Trophoblast cell (in vitro differentiated cells and primary cell): ENCODE results near the gene ABL1. TPM values are rescaled to one million over a fixed set of nuclear protein-coding genes. Genes with fewer than 3 reads are reported as not detected.
A peak's percentile ranks its signal among the peaks of the same experiment; 100 is the strongest.

Source experiments
- DNase-seq, 2 donors: peaks; one replicate each; pipeline ENCODE4 v3.0.0-alpha.2; 2016
- H2AFZ ChIP-seq: 2 replicates; pipeline ENCODE4 v1.6.1; 2013; ENCODE audit warnings: low read length, moderate library complexity, mild to moderate bottlenecking; ENCODE audit not compliant: insufficient read depth, poor library complexity
- H2AK5ac ChIP-seq: 2 replicates; pipeline ENCODE4 v1.6.1; 2013; ENCODE audit warnings: mild to moderate bottlenecking, low read length
- H2BK120ac ChIP-seq: 2 replicates; pipeline ENCODE4 v1.6.1; 2013; ENCODE audit warnings: low read length, mild to moderate bottlenecking, moderate library complexity; ENCODE audit not compliant: insufficient read depth, poor library complexity
- H2BK12ac ChIP-seq: 2 replicates; pipeline ENCODE4 v1.6.1; 2013; ENCODE audit warnings: mild to moderate bottlenecking, low read length, moderate library complexity
- H2BK5ac ChIP-seq: 2 replicates; pipeline ENCODE4 v1.6.1; 2013; ENCODE audit warnings: low read length, low read depth, moderate library complexity, mild to moderate bottlenecking; ENCODE audit not compliant: poor library complexity
- H3K14ac ChIP-seq: 2 replicates; pipeline ENCODE4 v1.6.1; 2013; ENCODE audit warnings: mild to moderate bottlenecking, low read length
- H3K18ac ChIP-seq: 2 replicates; pipeline ENCODE4 v1.6.1; 2013; ENCODE audit warnings: mild to moderate bottlenecking, low read length
- H3K23ac ChIP-seq: 2 replicates; pipeline ENCODE4 v1.6.1; 2013; ENCODE audit warnings: low read length
- H3K27ac ChIP-seq: 2 replicates; pipeline ENCODE4 v1.5.1; 2013; ENCODE audit warnings: low read depth, mild to moderate bottlenecking, inconsistent platforms, low read length, moderate library complexity
- H3K27me3 ChIP-seq: 2 replicates; pipeline ENCODE4 v1.6.1; 2013; ENCODE audit warnings: inconsistent platforms, mild to moderate bottlenecking, low read length, moderate library complexity; ENCODE audit not compliant: insufficient read depth
- H3K36me3 ChIP-seq, 2 experiments: 1 replicate in 1 of 2; 2 replicates in 1 of 2; pipeline ENCODE4 v1.6.1; 2013; ENCODE audit warnings: low read length in 2 of 2, mild to moderate bottlenecking in 2 of 2, moderate library complexity in 1 of 2; ENCODE audit not compliant: insufficient read depth in 2 of 2, control insufficient read depth in 1 of 2
- H3K4ac ChIP-seq: 2 replicates; pipeline ENCODE4 v1.6.1; 2013; ENCODE audit warnings: low read depth, mild to moderate bottlenecking, low read length, moderate library complexity
- H3K4me1 ChIP-seq, 2 experiments: 1 replicate in 1 of 2; 2 replicates in 1 of 2; pipeline ENCODE4 v1.6.1; 2013; ENCODE audit warnings: low read length in 2 of 2, mild to moderate bottlenecking in 2 of 2, moderate library complexity in 1 of 2; ENCODE audit not compliant: insufficient read depth in 2 of 2, control insufficient read depth in 1 of 2
- H3K4me2 ChIP-seq: 2 replicates; pipeline ENCODE4 v1.6.1; 2013; ENCODE audit warnings: inconsistent platforms, mild to moderate bottlenecking, low read length, moderate library complexity
- H3K4me3 ChIP-seq: 2 replicates; pipeline ENCODE4 v1.5.1; 2013; ENCODE audit warnings: mild to moderate bottlenecking, low read depth, low read length, inconsistent platforms
- H3K79me1 ChIP-seq: one replicate; pipeline ENCODE4 v1.6.1; 2013; ENCODE audit warnings: low read length
- H3K79me2 ChIP-seq: 2 replicates; pipeline ENCODE4 v1.6.1; 2013; ENCODE audit warnings: low read length, mild to moderate bottlenecking; ENCODE audit not compliant: control insufficient read depth, insufficient read depth, poor library complexity
- H3K9ac ChIP-seq: 2 replicates; pipeline ENCODE4 v1.6.1; 2013; ENCODE audit warnings: mild to moderate bottlenecking, low read length
- H3K9me3 ChIP-seq: 2 replicates; pipeline ENCODE4 v1.6.1; 2013; ENCODE audit warnings: low read depth, mild to moderate bottlenecking, control low read depth, inconsistent platforms, low read length; ENCODE audit not compliant: insufficient read depth
- H4K12ac ChIP-seq: 2 replicates; pipeline ENCODE4 v1.6.1; 2013; ENCODE audit warnings: low read depth, mild to moderate bottlenecking, low read length, moderate library complexity
- H4K8ac ChIP-seq: 2 replicates; pipeline ENCODE4 v1.6.1; 2013; ENCODE audit warnings: low read depth, mild to moderate bottlenecking, low read length, moderate library complexity
- H4K91ac ChIP-seq: one replicate; pipeline ENCODE4 v1.6.1; 2013; ENCODE audit warnings: low read depth, mild to moderate bottlenecking, low read length, moderate library complexity
- WGBS: extraction: QIAGEN DNeasy Blood & Tissue Kit; methylation state at CpG from one replicate; pipeline ENCODE4 v1.1.7; 2013; ENCODE audit warnings: missing lambda C conversion rate; ENCODE audit not compliant: insufficient read length, insufficient coverage; ENCODE audit errors: extremely low coverage; 5-methylcytosine and 5-hydroxymethylcytosine counted together
- polyA plus RNA-seq: library from polyadenylated mRNA; stranded (reverse); fragments of 200-250 nt; gene quantifications from 2 replicates; pipeline ENCODE4 v1.2.3, GENCODE V29; 2013

The ABL1 gene
- 25.7 and 27.9 TPM in 2 replicates for polyA plus RNA-seq

GRCh38 chr9:130834371-130835336, at the start of gene ABL1:
ABL1 (plus strand) TSS chr9:130835254; CDS start chr9:130835447, 193 bp downstream.
- Histone ChIP-seq H4K8ac (peak within 1 kb of the TSS; percentile 83), H3K36me3 (no peaks in the 10 kb centered on the region), H3K9ac (peak within 1 kb of the TSS; percentile 98), H3K18ac (peak within 1 kb of the TSS; percentile 75), H3K79me1 (peaks cover 11% of the 10 kb centered on the region), H2BK120ac (peak within 1 kb of the TSS; percentile 79), H3K4ac (peak within 1 kb of the TSS; percentile 94), H3K79me2 (peaks cover 13% of the 10 kb centered on the region), H2AK5ac (no peak within 1 kb of the TSS), H4K12ac (peak within 1 kb of the TSS; percentile 58), H3K27me3 (no peaks in the 10 kb centered on the region), H2AFZ (peak within 1 kb of the TSS; percentile 45), H3K14ac (peak within 1 kb of the TSS; percentile 86), H3K4me3 (peak within 1 kb of the TSS; percentile 91), H4K91ac (peak within 1 kb of the TSS; percentile 88), H2BK12ac (peak within 1 kb of the TSS; percentile 67), H3K4me2 (peak within 1 kb of the TSS; percentile 96), H3K4me1 (peaks cover 3 to 7% of the 10 kb centered on the region in 2 experiments), H3K23ac (no peak within 1 kb of the TSS), H3K9me3 (no peaks in the 10 kb centered on the region), H3K27ac (peak within 1 kb of the TSS; percentile 86), H2BK5ac (peak within 1 kb of the TSS; percentile 83)
- DNase-seq = peak; percentile 3 to 48
- WGBS = no CpG with 5 or more reads among the region's 78 CpGs

- no peak overlapping the region for H3K18ac ChIP-seq
- H2AFZ ChIP-seq = no peak overlapping the region
- H2AK5ac ChIP-seq = no peak overlapping the region
- H3K14ac ChIP-seq = no peak overlapping the region
- no peak for DNase-seq
- H3K27ac ChIP-seq = no peak overlapping the region
- no peaks in the 10 kb centered on the region for H3K4me1 ChIP-seq
- H3K36me3 ChIP-seq = no peaks in the 10 kb centered on the region
- H3K27me3 ChIP-seq = no peaks in the 10 kb centered on the region
- no peak overlapping the region for H3K4me2 ChIP-seq
- H4K12ac ChIP-seq = no peak overlapping the region
- H3K4me3 ChIP-seq = no peak overlapping the region
- no peak overlapping the region for H3K4ac ChIP-seq
- H3K79me1 ChIP-seq = no peaks in the 10 kb centered on the region
- no peak overlapping the region for H3K23ac ChIP-seq
- H3K79me2 ChIP-seq = no peaks in the 10 kb centered on the region
- no peak overlapping the region for H4K91ac ChIP-seq
- H4K8ac ChIP-seq = no peak overlapping the region
- no peak overlapping the region for H2BK12ac ChIP-seq
- no peak overlapping the region for H2BK5ac ChIP-seq
- H3K9me3 ChIP-seq = peaks cover 2% of the 10 kb centered on the region
- no peak overlapping the region for H2BK120ac ChIP-seq
- no peak overlapping the region for H3K9ac ChIP-seq
- no CpG with 5 or more reads among the region's 6 CpGs for WGBS
Observed at GRCh38 chr9:130785940-130786508, 49.0 kb upstream of the ABL1 start.

- Histone ChIP-seq H2BK120ac (no peak overlapping the region), H3K4ac (no peak overlapping the region), H4K8ac (no peak overlapping the region), H4K12ac (no peak overlapping the region), H2AK5ac (no peak overlapping the region), H3K4me3 (no peak overlapping the region), H3K18ac (no peak overlapping the region), H3K36me3 (no peaks in the 10 kb centered on the region), H4K91ac (no peak overlapping the region), H3K27ac (no peak overlapping the region), H3K14ac (no peak overlapping the region), H3K23ac (no peak overlapping the region), H3K4me2 (no peak overlapping the region), H2BK12ac (no peak overlapping the region), H3K9me3 (peaks cover 2% of the 10 kb centered on the region), H2BK5ac (no peak overlapping the region), H3K4me1 (no peaks in the 10 kb centered on the region), H3K27me3 (no peaks in the 10 kb centered on the region), H3K79me2 (no peaks in the 10 kb centered on the region), H3K79me1 (no peaks in the 10 kb centered on the region), H3K9ac (no peak overlapping the region), H2AFZ (no peak overlapping the region)
- no peak for DNase-seq
- no CpG with 5 or more reads among the region's 4 CpGs for WGBS
Observed at GRCh38 chr9:130786526-130786925, 48.5 kb upstream of the ABL1 start.

- Histone ChIP-seq H3K27ac (no peak overlapping the region), H3K4me3 (no peak overlapping the region), H3K79me2 (no peaks in the 10 kb centered on the region), H2BK120ac (no peak overlapping the region), H4K12ac (no peak overlapping the region), H3K79me1 (no peaks in the 10 kb centered on the region), H3K4me1 (no peaks in the 10 kb centered on the region), H4K8ac (no peak overlapping the region), H2AK5ac (no peak overlapping the region), H2BK12ac (no peak overlapping the region), H3K4ac (no peak overlapping the region), H2AFZ (no peak overlapping the region), H3K9me3 (peaks cover 2% of the 10 kb centered on the region), H2BK5ac (no peak overlapping the region), H4K91ac (no peak overlapping the region), H3K27me3 (no peaks in the 10 kb centered on the region), H3K36me3 (no peaks in the 10 kb centered on the region), H3K4me2 (no peak overlapping the region), H3K18ac (no peak overlapping the region), H3K14ac (no peak overlapping the region), H3K9ac (no peak overlapping the region), H3K23ac (no peak overlapping the region)
- no peak for DNase-seq
- no CpG with 5 or more reads among the region's 7 CpGs for WGBS
Observed at GRCh38 chr9:130789747-130790672, 45.0 kb upstream of the ABL1 start.
